ENCODE results near the gene TXNL4A. TPM values are rescaled to one million over a fixed set of nuclear protein-coding genes. Genes with fewer than 3 reads are reported as not detected.

The TXNL4A gene
- total and polyA plus RNA-seq, 4 donors = 18.0 to 86.2 (median 32.8) TPM

GRCh38 chr18:79933765-79934164, 54.6 kb downstream of the TXNL4A start:
- H3K9me3 ChIP-seq (ENCODE audit: control insufficient read depth in 4 of 4, low read length in 3 of 4) = peaks cover 0 to 3% (median 2%) of the 10 kb centered on the region in 4 donors
- TF ChIP-seq RAD21 (IDR thresholded peaks at IDR 0.05) (peak; percentile 79 to 80), JUND (IDR thresholded peaks at IDR 0.05) (no peak), ATF3 (IDR thresholded peaks at IDR 0.05) (no peak), CTCF (IDR thresholded peaks at IDR 0.05; ENCODE audit: low read depth, low read length, missing input control) (peak; percentile 69), RXRA (IDR thresholded peaks at IDR 0.05) (no peak)
- H3K36me3 ChIP-seq (ENCODE audit: control insufficient read depth in 4 of 4, insufficient read depth in 3 of 4, low read depth in 1 of 4, low read length in 3 of 4) = peaks cover 3 to 16% (median 14%) of the 10 kb centered on the region in 4 donors
- H3K4me1 ChIP-seq (ENCODE audit: control insufficient read depth in 4 of 4, insufficient read depth in 4 of 4, low read length in 3 of 4) = peaks cover 20 to 52% (median 46%) of the 10 kb centered on the region in 4 donors
- DNase-seq (ENCODE audit: low spot score) = no peak
- H3K9ac ChIP-seq (ENCODE audit: low read depth in 1 of 2, low read length in 2 of 2) = peak overlapping the region in 1 of 2 donors; percentile 17
- peak overlapping the region; percentile 65 to 86 for H3K27ac ChIP-seq (ENCODE audit: low read depth in 1 of 2, low read length in 2 of 2)
- WGBS = 33% methylated on average over 10 of the region's 10 CpGs
- H3K4me3 ChIP-seq (ENCODE audit: low read depth in 1 of 3, low read length in 3 of 3) = peak overlapping the region in 1 of 3 donors; percentile 17
- no peaks in the 10 kb centered on the region for H3K27me3 ChIP-seq (ENCODE audit: control insufficient read depth in 4 of 4, insufficient read depth in 4 of 4, low read length in 3 of 4)

DNA sequence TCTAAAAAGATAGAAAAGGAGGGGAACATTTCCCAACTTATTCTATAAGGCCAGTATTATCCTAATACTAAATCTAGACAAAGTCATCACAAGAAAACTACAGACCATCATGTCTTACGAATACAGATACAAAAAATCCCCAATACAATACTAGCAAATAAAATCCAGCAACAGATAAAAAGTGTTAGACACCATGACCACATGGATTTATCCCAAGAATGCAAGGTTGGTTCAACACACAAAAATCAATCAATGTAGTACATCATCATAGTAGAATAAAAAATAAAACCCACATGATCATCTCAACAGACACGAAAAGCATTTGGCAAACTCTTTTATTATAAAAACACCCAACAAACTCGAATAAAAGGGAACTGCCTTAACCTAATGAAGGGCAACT, 55.5 kb downstream of the TXNL4A start:
- peaks cover 17 to 47% (median 39%) of the 10 kb centered on the region in 4 donors for H3K4me1 ChIP-seq (ENCODE audit: control insufficient read depth in 4 of 4, insufficient read depth in 4 of 4, low read length in 3 of 4)
- H3K27ac ChIP-seq (ENCODE audit: low read depth in 1 of 2, low read length in 2 of 2) = no peak overlapping the region
- peaks cover 3 to 24% (median 19%) of the 10 kb centered on the region in 4 donors for H3K36me3 ChIP-seq (ENCODE audit: control insufficient read depth in 4 of 4, insufficient read depth in 3 of 4, low read depth in 1 of 4, low read length in 3 of 4)
- no peak for DNase-seq (ENCODE audit: low spot score)
- 89% methylated on average over 3 of the region's 3 CpGs for WGBS
- peaks cover 0 to 3% (median 2%) of the 10 kb centered on the region in 4 donors for H3K9me3 ChIP-seq (ENCODE audit: control insufficient read depth in 4 of 4, low read length in 3 of 4)
- no peak overlapping the region for H3K4me3 ChIP-seq (ENCODE audit: low read depth in 1 of 3, low read length in 3 of 3)
- TF ChIP-seq RXRA (IDR thresholded peaks at IDR 0.05) (no peak), JUND (IDR thresholded peaks at IDR 0.05) (no peak), FOXA1 (IDR thresholded peaks at IDR 0.05) (no peak), HNF4G (IDR thresholded peaks at IDR 0.05) (no peak), ZBTB33 (IDR thresholded peaks at IDR 0.05) (no peak), ATF3 (IDR thresholded peaks at IDR 0.05) (no peak), EGR1 (IDR thresholded peaks at IDR 0.05; ENCODE audit: low read depth in 2 of 2) (no peak), GABPA (IDR thresholded peaks at IDR 0.05 in 1 of 2, conservative IDR thresholded peaks at IDR 0.05 in 1 of 2) (no peak)
- TF ChIP-seq, protein P1, sequence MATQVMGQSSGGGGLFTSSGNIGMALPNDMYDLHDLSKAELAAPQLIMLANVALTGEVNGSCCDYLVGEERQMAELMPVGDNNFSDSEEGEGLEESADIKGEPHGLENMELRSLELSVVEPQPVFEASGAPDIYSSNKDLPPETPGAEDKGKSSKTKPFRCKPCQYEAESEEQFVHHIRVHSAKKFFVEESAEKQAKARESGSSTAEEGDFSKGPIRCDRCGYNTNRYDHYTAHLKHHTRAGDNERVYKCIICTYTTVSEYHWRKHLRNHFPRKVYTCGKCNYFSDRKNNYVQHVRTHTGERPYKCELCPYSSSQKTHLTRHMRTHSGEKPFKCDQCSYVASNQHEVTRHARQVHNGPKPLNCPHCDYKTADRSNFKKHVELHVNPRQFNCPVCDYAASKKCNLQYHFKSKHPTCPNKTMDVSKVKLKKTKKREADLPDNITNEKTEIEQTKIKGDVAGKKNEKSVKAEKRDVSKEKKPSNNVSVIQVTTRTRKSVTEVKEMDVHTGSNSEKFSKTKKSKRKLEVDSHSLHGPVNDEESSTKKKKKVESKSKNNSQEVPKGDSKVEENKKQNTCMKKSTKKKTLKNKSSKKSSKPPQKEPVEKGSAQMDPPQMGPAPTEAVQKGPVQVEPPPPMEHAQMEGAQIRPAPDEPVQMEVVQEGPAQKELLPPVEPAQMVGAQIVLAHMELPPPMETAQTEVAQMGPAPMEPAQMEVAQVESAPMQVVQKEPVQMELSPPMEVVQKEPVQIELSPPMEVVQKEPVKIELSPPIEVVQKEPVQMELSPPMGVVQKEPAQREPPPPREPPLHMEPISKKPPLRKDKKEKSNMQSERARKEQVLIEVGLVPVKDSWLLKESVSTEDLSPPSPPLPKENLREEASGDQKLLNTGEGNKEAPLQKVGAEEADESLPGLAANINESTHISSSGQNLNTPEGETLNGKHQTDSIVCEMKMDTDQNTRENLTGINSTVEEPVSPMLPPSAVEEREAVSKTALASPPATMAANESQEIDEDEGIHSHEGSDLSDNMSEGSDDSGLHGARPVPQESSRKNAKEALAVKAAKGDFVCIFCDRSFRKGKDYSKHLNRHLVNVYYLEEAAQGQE (IDR thresholded peaks at IDR 0.05) = no peak
- no peaks in the 10 kb centered on the region for H3K27me3 ChIP-seq (ENCODE audit: control insufficient read depth in 4 of 4, insufficient read depth in 4 of 4, low read length in 3 of 4)
- no peak overlapping the region for H3K9ac ChIP-seq (ENCODE audit: low read depth in 1 of 2, low read length in 2 of 2)

All from liver (tissue), 9 donors.